A673 (cell line): ENCODE measurements around the gene TFB1M.

Experiments used
- CTCF ChIP-seq: fragments of 300-800, 200-600 bp; sonication (generic); conservative IDR thresholded peaks from 2 replicates; pipeline ENCODE4 v1.5.1; 2017; ENCODE audit warnings: low read depth, mild to moderate bottlenecking, antibody characterized with exemption, low read length, moderate library complexity, mixed read lengths
- EZH2 ChIP-seq: fragments of 200-600 bp; sonication (generic); IDR thresholded peaks from 2 replicates; pipeline ENCODE4 v1.6.1; 2017; ENCODE audit warnings: borderline replicate concordance, low read depth, mild to moderate bottlenecking, mixed read lengths, antibody characterized with exemption, low read length; ENCODE audit not compliant: poor library complexity, severe bottlenecking

- TF ChIP-seq CTCF (no peak), EZH2 (no peak)
These were observed 13.8 kb upstream of the TFB1M start for GRCh38 chr6:155328074-155328538.
